Activated T-cell treated with anti-CD3 and anti-CD28 coated beads for 48 hours (primary cell): ENCODE data around the gene GPN1.
"Not testable (repeated sequence)": the region's sequence is repeated elsewhere in the genome, so short reads cannot be mapped to it uniquely, and the experiment has no call there.

Experiments used
- DNase-seq: peaks from one replicate; pipeline ENCODE4 v3.0.0-alpha.2; 2020; ENCODE audit warnings: low read depth

Gene GPN1

DNA sequence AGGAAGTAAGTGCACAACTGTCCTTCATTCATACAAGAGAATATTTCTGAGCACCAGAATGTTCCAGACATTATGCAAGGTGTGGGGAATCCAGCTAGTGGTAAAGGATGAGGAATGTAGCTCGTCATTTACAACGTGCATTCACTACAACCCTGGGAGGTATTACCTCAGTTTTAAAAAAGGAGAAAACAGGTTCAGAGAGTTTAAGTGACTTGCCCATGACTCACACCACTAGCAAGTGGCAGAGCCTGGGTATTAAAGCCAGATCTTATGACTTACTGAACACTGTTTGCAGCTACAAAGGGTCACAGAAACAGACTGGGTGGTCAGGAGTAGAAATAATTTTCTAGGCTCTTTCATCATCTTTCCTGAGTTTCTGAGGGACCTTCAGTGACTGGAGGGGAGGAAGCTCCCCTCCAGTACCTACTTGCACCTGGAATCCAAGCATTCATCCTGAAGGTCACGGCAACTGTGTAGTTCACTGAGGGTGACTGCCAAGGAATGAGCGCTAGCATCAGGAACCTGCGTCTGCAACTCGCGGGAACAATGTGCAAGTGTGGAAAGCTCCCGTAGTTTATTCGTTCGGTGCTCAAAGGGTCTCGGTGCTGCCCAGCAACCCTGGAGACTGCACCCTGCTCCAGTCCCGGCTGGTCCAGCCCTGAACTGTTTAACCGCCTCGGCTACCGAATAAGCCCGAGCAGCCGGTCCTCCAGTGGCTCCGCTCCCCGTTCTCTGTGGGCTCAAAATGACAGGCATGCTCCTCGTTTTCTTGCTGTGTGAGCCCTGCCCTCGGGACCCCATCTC lies 685 bp upstream of the GPN1 start:
- DNase-seq: no peak

DNA sequence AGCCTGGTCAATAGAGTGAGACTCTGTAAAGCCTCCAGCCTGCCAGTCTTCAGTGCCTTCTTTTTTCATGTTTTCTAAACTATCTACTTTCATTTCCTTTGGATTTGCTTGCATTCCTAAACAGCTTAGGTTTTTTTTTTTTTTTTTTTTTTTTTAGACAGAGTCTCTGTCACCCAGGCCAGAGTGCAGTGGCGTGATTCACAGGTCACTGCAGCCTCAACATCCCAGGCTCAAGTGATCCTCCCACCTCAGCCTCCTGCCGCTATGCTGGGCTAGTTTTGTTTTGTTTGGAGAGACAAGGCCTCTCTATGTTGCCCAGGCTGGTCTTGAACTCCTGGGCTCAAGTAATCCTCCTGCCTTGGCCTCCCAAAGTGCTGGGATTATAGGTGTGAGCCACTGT lies 1.4 kb downstream of the GPN1 start:
- DNase-seq: not testable (repeated sequence)

DNA sequence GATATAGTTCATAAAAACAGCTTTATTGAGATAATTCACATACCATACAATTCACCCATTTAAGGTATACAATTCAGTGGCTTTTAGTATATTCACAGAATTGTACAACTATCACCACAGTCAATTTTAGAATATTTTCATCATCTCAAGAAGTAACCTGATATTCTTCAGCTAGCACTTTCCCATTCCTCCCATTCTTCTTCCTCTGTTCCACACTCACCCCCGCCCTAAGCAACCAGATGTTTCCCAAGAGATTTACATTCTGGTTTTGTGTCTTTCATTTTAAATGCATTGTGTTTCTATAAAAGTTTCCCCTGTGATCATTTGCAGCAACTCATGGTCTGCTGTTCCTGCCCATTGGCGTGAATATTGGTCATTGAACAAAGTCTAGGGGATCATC lies 5.4 kb downstream of the GPN1 start:
- DNase-seq: no peak

- DNase-seq: no peak
Observed at GRCh38 chr2:27636766-27637165, 7.9 kb downstream of the GPN1 start.

- no peak for DNase-seq
Observed at GRCh38 chr2:27638037-27638637, 9.3 kb downstream of the GPN1 start.

DNA sequence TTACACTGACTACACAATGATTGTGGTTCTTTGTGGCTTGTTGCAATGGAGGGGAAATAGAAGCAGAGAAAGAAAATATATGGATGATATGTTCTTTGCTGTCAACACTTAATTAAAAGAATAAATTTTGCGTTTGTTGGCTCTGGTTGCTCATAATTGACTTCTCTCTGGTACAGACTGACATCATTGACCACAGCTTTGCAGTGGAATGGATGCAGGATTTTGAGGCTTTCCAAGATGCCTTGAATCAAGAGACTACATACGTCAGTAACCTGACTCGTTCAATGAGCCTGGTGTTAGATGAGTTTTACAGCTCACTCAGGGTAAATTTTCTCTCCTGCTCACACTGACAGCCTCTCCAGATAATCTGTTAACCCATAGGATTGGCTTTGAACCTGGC lies 9.9 kb downstream of the GPN1 start:
- DNase-seq: peak; percentile 16

DNA sequence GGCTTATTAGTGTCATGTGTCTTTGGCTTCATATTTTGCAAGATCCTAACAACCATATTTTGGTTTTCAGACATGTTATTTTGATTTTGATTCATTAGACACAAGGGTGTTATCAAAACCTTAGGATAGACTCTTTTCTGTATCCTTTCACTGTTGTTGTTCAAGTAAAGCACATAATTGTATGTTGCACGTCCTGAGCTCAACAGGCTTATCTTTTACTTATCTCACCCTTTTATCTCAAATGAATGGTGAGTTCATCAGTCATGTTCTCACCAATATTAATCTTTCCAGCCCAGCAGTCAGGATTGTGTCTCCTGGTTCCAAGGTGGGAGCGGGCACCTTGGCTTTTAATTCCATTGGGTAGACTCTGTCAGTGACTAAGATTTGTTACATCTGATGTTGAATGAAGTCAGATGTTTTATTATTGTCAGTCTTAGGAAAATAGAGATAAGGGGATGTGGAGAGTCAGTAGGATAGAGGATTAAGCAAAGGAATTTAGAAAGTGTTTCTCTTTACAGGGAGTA lies 11.9 kb downstream of the GPN1 start:
- no peak for DNase-seq

DNA sequence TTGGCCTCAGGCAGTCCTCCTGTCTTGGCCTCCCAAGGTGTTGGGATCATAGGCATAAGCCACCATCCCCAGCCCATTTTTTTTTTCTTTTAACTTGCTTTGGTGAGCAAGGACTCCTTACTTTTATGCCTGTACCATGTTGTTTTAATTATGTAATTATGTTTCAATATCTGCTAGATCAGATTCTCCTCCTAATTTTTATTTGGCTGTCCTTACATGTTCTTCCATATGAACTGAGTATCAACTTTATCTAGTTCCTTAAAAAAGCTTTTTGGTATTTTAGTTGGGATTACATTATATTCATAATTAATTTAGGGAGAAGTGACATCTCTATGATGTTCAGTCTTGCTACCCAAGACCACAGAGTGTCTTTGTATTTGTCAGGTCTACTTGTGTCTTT lies 16.3 kb downstream of the GPN1 start:
- DNase-seq: no peak

GRCh38 chr2:27647289-27647688 lies 18.4 kb downstream of the GPN1 start:
- no peak for DNase-seq

DNA sequence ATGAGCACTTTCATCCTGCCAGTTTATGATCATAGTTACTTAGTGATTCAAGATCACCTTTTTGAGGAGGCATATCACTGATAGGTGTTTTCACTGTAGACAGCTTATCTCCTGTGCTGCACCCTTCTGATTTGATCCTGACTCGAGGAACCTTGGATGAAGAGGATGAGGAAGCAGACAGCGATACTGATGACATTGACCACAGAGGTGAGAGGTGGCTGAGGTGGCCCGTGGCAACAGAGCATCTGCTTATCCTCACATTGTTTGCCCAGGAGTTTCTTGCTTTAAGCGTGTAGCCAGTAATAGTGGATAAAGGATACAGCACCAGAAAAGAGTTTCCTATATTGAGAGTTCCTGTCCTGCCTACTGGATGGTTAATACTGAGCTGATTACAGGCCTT lies 18.9 kb downstream of the GPN1 start:
- DNase-seq: no peak

GRCh38 chr2:27651056-27651455 lies 22.2 kb downstream of the GPN1 start:
- DNase-seq: no peak

DNA sequence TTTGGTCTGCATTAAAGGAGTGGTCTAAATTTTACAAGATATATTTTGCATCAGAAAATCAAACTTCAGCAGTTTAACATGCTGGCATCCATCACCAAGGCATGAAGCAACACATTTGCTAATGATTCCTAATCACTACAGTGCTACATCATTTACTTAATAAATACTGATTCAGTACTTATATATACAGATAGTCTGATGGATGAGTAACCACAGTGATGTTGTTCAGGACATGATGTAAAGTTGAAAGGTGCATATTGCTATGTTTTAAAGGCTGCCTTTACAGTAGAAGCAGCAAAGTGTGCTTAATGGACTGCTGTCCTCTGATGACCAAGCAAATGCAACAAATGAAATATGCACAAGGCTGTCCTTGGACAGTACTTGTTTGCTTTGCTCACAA lies 23.5 kb downstream of the GPN1 start:
- no peak for DNase-seq

DNA sequence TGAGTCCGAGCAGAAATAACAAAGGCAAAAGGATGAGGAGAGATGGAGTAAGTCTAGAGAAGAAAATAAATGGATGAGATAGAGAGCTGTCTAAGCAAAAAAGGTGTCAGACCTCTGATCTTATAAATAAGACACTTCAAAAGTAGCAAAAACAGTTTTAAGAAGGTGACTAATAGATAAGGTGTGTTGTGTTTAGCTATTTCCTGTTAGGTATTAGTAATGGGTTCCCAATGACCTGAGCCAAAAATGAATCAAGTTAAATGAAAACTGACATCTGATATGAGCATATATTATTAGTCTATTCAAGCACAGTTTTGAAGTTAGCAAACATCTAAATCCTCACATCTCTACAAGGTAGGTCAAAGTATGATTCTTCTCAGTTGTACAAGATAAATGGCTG lies 23.9 kb downstream of the GPN1 start:
- no peak for DNase-seq

DNA sequence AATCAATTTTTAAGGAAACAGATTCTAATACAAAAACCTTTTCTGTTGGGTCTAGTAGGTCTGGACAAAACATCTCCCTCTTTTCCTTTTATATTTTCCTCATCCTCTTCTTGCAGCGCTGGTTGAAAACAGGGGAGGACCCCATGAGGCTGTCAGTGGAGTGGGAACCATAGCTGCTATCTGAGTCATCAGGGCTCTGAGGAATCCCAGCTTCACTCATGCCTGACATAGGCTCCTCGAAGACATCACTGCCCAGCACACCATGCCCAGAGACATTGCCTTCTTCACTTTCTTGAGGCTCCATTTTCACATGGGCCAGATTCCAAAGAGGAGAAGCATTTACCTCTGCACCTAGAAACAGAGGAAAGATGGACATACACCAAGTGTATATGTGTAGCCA lies 24.5 kb downstream of the GPN1 start:
- no peak for DNase-seq

GRCh38 chr2:27655155-27655951 lies 26.5 kb downstream of the GPN1 start:
- DNase-seq: no peak

DNA sequence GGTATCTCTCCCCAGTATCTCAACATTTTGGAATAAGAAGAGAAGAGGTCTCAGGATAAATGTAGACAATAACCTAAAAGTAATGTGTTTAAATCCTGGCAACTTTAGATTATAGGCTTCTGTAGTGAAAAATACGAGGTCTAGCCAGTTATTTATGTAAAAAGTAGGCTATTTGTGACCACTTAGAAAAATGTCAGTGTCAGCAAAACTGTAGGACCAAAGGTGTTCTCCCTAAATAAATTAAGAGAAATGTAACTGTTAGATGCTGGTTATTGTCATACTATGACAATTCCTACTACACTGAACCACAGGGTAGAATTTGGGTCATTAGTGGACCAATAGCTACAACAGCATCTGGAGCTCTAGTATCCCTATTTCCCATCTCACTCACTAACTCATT lies 32.5 kb downstream of the GPN1 start:
- DNase-seq: no peak

GRCh38 chr2:27663285-27664153 lies 34.7 kb downstream of the GPN1 start, which contains the start of the genes SLC4A1AP and SUPT7L:
SLC4A1AP (plus strand) TSS chr2:27663889; CDS start chr2:27663915, 26 bp downstream.
SUPT7L (minus strand) TSS chr2:27663614; CDS start chr2:27662192, 1,422 bp downstream.
- DNase-seq: peak; percentile 56

DNA sequence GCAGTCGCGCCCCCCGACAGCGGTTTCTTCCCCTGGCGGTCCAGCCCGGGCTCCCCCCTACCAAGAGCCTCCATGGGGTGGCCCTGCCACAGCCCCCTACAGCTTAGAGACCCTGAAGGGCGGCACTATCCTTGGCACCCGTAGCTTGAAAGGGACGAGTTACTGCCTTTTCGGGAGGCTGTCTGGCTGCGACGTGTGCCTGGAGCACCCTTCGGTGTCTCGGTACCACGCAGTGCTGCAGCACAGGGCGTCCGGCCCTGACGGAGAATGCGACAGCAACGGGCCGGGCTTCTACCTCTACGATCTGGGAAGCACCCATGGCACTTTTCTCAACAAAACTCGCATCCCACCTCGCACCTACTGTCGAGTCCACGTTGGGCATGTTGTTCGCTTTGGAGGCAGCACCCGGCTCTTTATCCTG lies 35.3 kb downstream of the GPN1 start:
- no peak for DNase-seq

DNA sequence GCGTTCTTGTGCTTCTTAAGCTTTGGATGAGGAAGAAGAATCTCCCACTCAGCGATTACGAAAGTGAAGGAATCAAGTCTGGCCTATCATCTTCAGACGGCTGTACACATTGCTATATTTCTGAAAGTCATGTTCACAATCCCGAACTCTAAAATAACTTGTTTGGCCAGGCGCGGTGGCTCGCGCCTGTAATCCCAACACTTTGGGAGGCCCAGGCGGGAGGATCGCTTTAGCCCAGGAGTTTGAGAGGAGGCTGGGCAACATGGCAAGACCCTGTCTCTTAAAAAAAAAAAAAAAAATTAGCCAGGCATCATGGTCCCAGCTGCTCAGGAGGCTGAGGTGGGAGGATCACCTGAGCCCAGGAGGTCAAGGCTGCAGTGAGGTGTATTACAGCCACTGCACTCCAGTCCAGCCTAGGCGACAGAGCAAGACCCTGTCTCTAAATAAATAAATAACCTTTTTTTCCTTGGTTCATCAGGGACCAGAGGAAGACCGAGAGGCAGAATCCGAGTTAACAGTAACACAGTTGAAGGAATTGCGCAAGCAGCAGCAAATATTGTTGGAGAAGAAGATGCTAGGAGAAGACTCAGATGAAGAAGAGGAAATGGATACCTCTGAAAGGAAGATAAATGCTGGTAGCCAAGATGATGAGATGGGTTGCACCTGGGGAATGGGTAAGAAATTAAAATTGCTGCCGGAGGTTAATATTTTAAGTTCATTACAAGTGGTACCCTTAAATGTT lies 35.9 kb downstream of the GPN1 start:
- DNase-seq: no peak

DNA sequence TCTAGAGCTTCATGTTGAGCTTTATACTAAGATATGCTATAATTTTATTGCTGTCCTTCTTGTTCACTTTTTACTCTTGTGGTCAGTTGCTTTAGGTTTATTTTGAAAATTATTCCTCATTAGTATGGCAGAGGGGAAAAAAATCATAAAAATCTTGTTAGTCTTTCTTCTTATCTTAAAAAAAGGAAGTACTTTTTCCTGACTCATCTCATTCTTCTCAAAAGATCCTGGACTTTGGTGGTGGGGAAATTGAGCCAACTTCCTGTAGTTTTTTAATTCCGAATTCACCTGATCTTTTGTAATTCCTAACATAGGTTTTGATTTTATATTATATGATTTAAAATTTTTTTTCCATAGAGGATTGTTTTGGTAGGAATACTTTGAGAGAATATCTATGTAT lies 38.6 kb downstream of the GPN1 start:
- no peak for DNase-seq

GRCh38 chr2:27671235-27671634 lies 42.4 kb downstream of the GPN1 start:
- DNase-seq: no peak
